ENCODE measurements around the gene CENPT. TPM values are rescaled to one million over a fixed set of nuclear protein-coding genes. Genes with fewer than 3 reads are reported as not detected.

CENPT gene
- total RNA-seq, 1 experiment from 2014 or later = 60.9 TPM

GRCh38 chr16:67857547-67858233 is 10.2 kb upstream of the CENPT start:
- H3K18ac ChIP-seq (ENCODE audit: insufficient read length, low read depth, low read length) = peak overlapping the region; percentile 43
- H4K20me1 ChIP-seq (ENCODE audit: control insufficient read depth, insufficient read depth, insufficient read length) = no peaks in the 10 kb centered on the region
- H3K79me1 ChIP-seq (ENCODE audit: insufficient read depth, low read depth, low read length, poor library complexity, severe bottlenecking) = peaks cover 5% of the 10 kb centered on the region
- Mint-ChIP-seq H3K9me3 (no peaks in the 10 kb centered on the region), H3K4me1 (peaks cover 45 to 56% of the 10 kb centered on the region in 2 experiments), H3K36me3 (ENCODE audit: insufficient read depth in 1 of 3, low read depth in 3 of 3) (peaks cover 18 to 29% (median 23%) of the 10 kb centered on the region in 3 experiments), H3K4me3 (peak overlapping the region in 1 of 2 experiments; percentile 2; a peak in 2 of 5 replicates), H3K27me3 (ENCODE audit: low read depth) (no peaks in the 10 kb centered on the region), H3K27ac (peak overlapping the region; percentile 88 to 95 (median 95); a peak in 6 of 7 replicates)
- H2BK120ac ChIP-seq (ENCODE audit: low read depth, low read length, poor library complexity, severe bottlenecking) = no peak overlapping the region
- H2AK5ac ChIP-seq (ENCODE audit: insufficient read length, low read length) = no peak overlapping the region
- no peak overlapping the region for H3K27ac ChIP-seq (ENCODE audit: insufficient read length, low read depth, low read length)
- no peak overlapping the region for H3K56ac ChIP-seq (ENCODE audit: insufficient read length, low read depth, low read length)
- H2BK20ac ChIP-seq (ENCODE audit: low read depth, low read length, poor library complexity, severe bottlenecking) = no peak overlapping the region
- peaks cover 49% of the 10 kb centered on the region; the same call in 1 of the 2 replicates for H3K79me2 ChIP-seq (ENCODE audit: insufficient read depth, low read length)
- no peak overlapping the region for H3T11ph ChIP-seq (ENCODE audit: low read length)
- peak overlapping the region; percentile 5; the same call in 1 of the 2 replicates for H3K4ac ChIP-seq (ENCODE audit: low read depth, low read length)
- H4K5ac ChIP-seq (ENCODE audit: insufficient read length, low read depth, low read length) = no peak overlapping the region
- TF ChIP-seq CTCF (conservative IDR thresholded peaks at IDR 0.05) = no peak
- H4K91ac ChIP-seq (ENCODE audit: insufficient read length, low read depth, low read length) = peak overlapping the region; percentile 30
- H2BK5ac ChIP-seq (ENCODE audit: insufficient read length, low read length) = no peak overlapping the region
- no CpG with 5 or more reads among the region's 3 CpGs for WGBS (ENCODE audit: extremely low coverage, insufficient read length, low lambda C conversion rate)
- H2BK15ac ChIP-seq (ENCODE audit: low read depth, low read length) = no peak overlapping the region
- no peaks in the 10 kb centered on the region for H3K9me3 ChIP-seq (ENCODE audit: control insufficient read depth, low read depth, low read length)
- DNase-seq = peak; percentile 78
- no peak overlapping the region for H2AFZ ChIP-seq (ENCODE audit: low read length)
- H3K4me2 ChIP-seq (ENCODE audit: insufficient read depth, insufficient read length, low read length) = no peak overlapping the region
- H3K23me2 ChIP-seq (ENCODE audit: insufficient read length, low read depth, low read length, poor library complexity, severe bottlenecking) = no peaks in the 10 kb centered on the region
- H2BK12ac ChIP-seq (ENCODE audit: insufficient read length, low read depth, low read length) = no peak overlapping the region
- H3K27me3 ChIP-seq (ENCODE audit: insufficient read depth, low read length) = no peaks in the 10 kb centered on the region
- no peak overlapping the region for H4K8ac ChIP-seq (replicated peaks; ENCODE audit: insufficient read length, low read depth, low read length)
- H3K4me1 ChIP-seq (ENCODE audit: insufficient read depth, low read length) = peaks cover 6% of the 10 kb centered on the region; the same call in 1 of the 2 replicates
- H3K14ac ChIP-seq (ENCODE audit: insufficient read depth, low read length) = peak overlapping the region; percentile 77; the same call in 1 of the 2 replicates
- H3K9ac ChIP-seq (ENCODE audit: extremely low read depth, insufficient read length, low read length) = no peak overlapping the region
- H3K23ac ChIP-seq (ENCODE audit: insufficient read length, low read depth, low read length) = no peak overlapping the region
